GM21515 (cell line): ENCODE measurements around the gene MCTP1.

Experiments
- ATAC-seq: cut with Tn5 transposase; IDR thresholded peaks from one replicate; pipeline ENCODE4 v1.9.1; 2021; ENCODE audit not compliant: unreplicated experiment

The MCTP1 gene

GRCh38 chr5:95284572-95285408, at the start of gene MCTP1:
Gene MCTP1 (minus strand): TSS chr5:95285094.
- ATAC-seq: no peak

GRCh38 chr5:95332158-95332557, 47.3 kb upstream of the MCTP1 start:
- ATAC-seq: no peak

GRCh38 chr5:95331358-95331757, 46.5 kb upstream of the MCTP1 start:
- ATAC-seq: no peak

- ATAC-seq: no peak
Observed at GRCh38 chr5:95327211-95327610, 42.3 kb upstream of the MCTP1 start.

GRCh38 chr5:95317687-95318086, 32.8 kb upstream of the MCTP1 start:
- no peak for ATAC-seq

GRCh38 chr5:95317085-95317484, 32.2 kb upstream of the MCTP1 start:
- no peak for ATAC-seq

- no peak for ATAC-seq
Observed at GRCh38 chr5:95304711-95305110, 19.8 kb upstream of the MCTP1 start.

- ATAC-seq: no peak
Observed at GRCh38 chr5:95298651-95299050, 13.8 kb upstream of the MCTP1 start.

- no peak for ATAC-seq
Observed at GRCh38 chr5:95296291-95296690, 11.4 kb upstream of the MCTP1 start.

GRCh38 chr5:95285409-95285755, 488 bp upstream of the MCTP1 start:
- no peak for ATAC-seq

- ATAC-seq: peak; percentile 52
Observed at GRCh38 chr5:95283761-95284571, 928 bp downstream of the MCTP1 start.

- ATAC-seq: no peak
Observed at GRCh38 chr5:95283022-95283615, 1.8 kb downstream of the MCTP1 start.

- no peak for ATAC-seq
Observed at GRCh38 chr5:95281226-95281625, 3.7 kb downstream of the MCTP1 start.

GRCh38 chr5:95280401-95281095, 4.3 kb downstream of the MCTP1 start:
- no peak for ATAC-seq

- no peak for ATAC-seq
Observed at GRCh38 chr5:95274011-95274410, 10.9 kb downstream of the MCTP1 start.

GRCh38 chr5:95272316-95272929, 12.5 kb downstream of the MCTP1 start:
- no peak for ATAC-seq

- no peak for ATAC-seq
Observed at GRCh38 chr5:95262933-95263660, 21.8 kb downstream of the MCTP1 start.

GRCh38 chr5:95261437-95262175, 23.3 kb downstream of the MCTP1 start:
- ATAC-seq: no peak

GRCh38 chr5:95256991-95257390, 27.9 kb downstream of the MCTP1 start:
- no peak for ATAC-seq
